AG04450 (cell line): ENCODE results near the gene ITPRIPL2. TPM values are rescaled to one million over a fixed set of nuclear protein-coding genes. Genes with fewer than 3 reads are reported as not detected.
A peak's percentile ranks its signal among the peaks of the same experiment; 100 is the strongest.

Experiments
- CTCF ChIA-PET: fragments of 300-600, 350-600 bp; formaldehyde crosslinking; extraction: SDS; loops from one replicate; lab custom pipeline; 2022; ENCODE audit warnings: antibody characterized with exemption, inconsistent platforms; lab: Charles Lee
- POLR2A ChIA-PET: fragments of 350-600 bp; formaldehyde crosslinking; extraction: SDS; loops from one replicate; lab custom pipeline; 2021; ENCODE audit warnings: antibody characterized with exemption, inconsistent platforms; lab: Yijun Ruan, JAX
- DNase-seq: peaks from one replicate; pipeline ENCODE4 v3.0.0-alpha.2; 2011; ENCODE audit warnings: low read depth, low spot score
- H3K27ac ChIP-seq: one replicate; pipeline ENCODE4 v1.5.1; 2012; ENCODE audit warnings: low read depth, low read length, control low read depth
- H3K27me3 ChIP-seq: one replicate; pipeline ENCODE4 v1.6.0; 2012; ENCODE audit warnings: low read length; ENCODE audit not compliant: control insufficient read depth, insufficient read depth
- H3K4me3 ChIP-seq: 2 replicates; pipeline ENCODE4 v1.5.1; 2011; ENCODE audit warnings: mild to moderate bottlenecking, low read depth, low read length, control low read depth
- H3K9me3 ChIP-seq: 2 replicates; pipeline ENCODE4 v1.5.1; 2012; ENCODE audit warnings: low read length; ENCODE audit not compliant: control insufficient read depth, insufficient read depth
- CTCF ChIP-seq: IDR thresholded peaks from 2 replicates; pipeline ENCODE4 v1.5.1; 2011; ENCODE audit warnings: low read depth, low read length, control low read depth, inconsistent platforms
- polyA plus RNA-seq: library from polyadenylated mRNA; depleted of rRNA; stranded (reverse); fragments of >200 nt; gene quantifications from 2 replicates; pipeline ENCODE4 v1.2.3, GENCODE V29; 2011

Gene ITPRIPL2
- polyA plus RNA-seq, 1 experiment: 16.3 TPM

- H3K27me3 ChIP-seq: peaks cover 17% of the 10 kb centered on the region
- CTCF ChIA-PET: interaction anchor here (2.9 kb wide), 1 partner anchor 78 kb away, joined by 14 read pairs; no protein-coding TSS in a partner anchor
- no peak overlapping the region for H3K27ac ChIP-seq
- no peak overlapping the region for H3K4me3 ChIP-seq
- no peak for DNase-seq
- TF ChIP-seq CTCF: no peak
- no peaks in the 10 kb centered on the region; the same call in 1 of the 2 replicates for H3K9me3 ChIP-seq
- POLR2A ChIA-PET: no interaction called here
Measured at GRCh38 chr16:19164285-19164684, 50.5 kb downstream of the ITPRIPL2 start.

GRCh38 chr16:19165101-19165500 lies 51.3 kb downstream of the ITPRIPL2 start:
- no peak overlapping the region for H3K27ac ChIP-seq
- no peak for DNase-seq
- ChIA-PET POLR2A (no interaction called here), CTCF (interaction anchor here (0.6 to 2.9 kb wide), 2 partner anchors 79 to 212 kb away, joined by 3 to 14 read pairs; no protein-coding TSS in a partner anchor)
- peaks cover 22% of the 10 kb centered on the region for H3K27me3 ChIP-seq
- no peak overlapping the region for H3K4me3 ChIP-seq
- no peak for TF ChIP-seq CTCF
- H3K9me3 ChIP-seq: no peaks in the 10 kb centered on the region; the same call in 1 of the 2 replicates

- no peak for DNase-seq
- TF ChIP-seq CTCF: no peak
- Histone ChIP-seq H3K9me3 (no peaks in the 10 kb centered on the region; the same call in 1 of the 2 replicates), H3K27ac (no peak overlapping the region), H3K27me3 (peaks cover 28% of the 10 kb centered on the region), H3K4me3 (no peak overlapping the region)
- ChIA-PET POLR2A (no interaction called here), CTCF (interaction anchor here (2.9 kb wide), 1 partner anchor 81 kb away, joined by 14 read pairs; no protein-coding TSS in a partner anchor)
Measured at GRCh38 chr16:19166500-19166899, 52.7 kb downstream of the ITPRIPL2 start.

- ChIA-PET CTCF (no interaction called here), POLR2A (no interaction called here)
- Histone ChIP-seq H3K9me3 (no peaks in the 10 kb centered on the region; the same call in 1 of the 2 replicates), H3K27ac (no peak within 1 kb of the TSS), H3K4me3 (peak within 1 kb of the TSS; percentile 42), H3K27me3 (peaks cover 30% of the 10 kb centered on the region)
- no peak for DNase-seq
- TF ChIP-seq CTCF: peak; percentile 53
Measured at GRCh38 chr16:19167710-19168370, 54.1 kb downstream of the ITPRIPL2 start, which contains the start of gene SYT17. SYT17 (plus strand) TSS chr16:19168240; CDS start chr16:19168647, 407 bp downstream.
